OCI-LY3 (cell line): Measurements from ENCODE around the gene ALPG.
"Not testable (repeated sequence)": the region's sequence is repeated elsewhere in the genome, so short reads cannot be mapped to it uniquely, and the experiment has no call there.

ENCODE experiments used
- H2AFZ ChIP-seq: fragments of 200-600, 300-600 bp; shearing (Covaris generic); 2 replicates; pipeline ENCODE4 v1.6.0; 2014; ENCODE audit warnings: antibody characterized with exemption, low read depth, low read length
- H3K27ac ChIP-seq: fragments of 200-600, 300-600 bp; sonication (generic); 2 replicates; pipeline ENCODE4 v1.5.1; 2014; ENCODE audit warnings: mild to moderate bottlenecking, low read length, moderate library complexity, mixed read lengths
- H3K27me3 ChIP-seq: fragments of 200-600, 300-600 bp; sonication (generic); 2 replicates; pipeline ENCODE4 v1.6.1; 2014; ENCODE audit warnings: low read depth, low read length, mixed read lengths
- H3K36me3 ChIP-seq: fragments of 200-600, 300-600 bp; sonication (generic); replicated peaks from 2 replicates; pipeline ENCODE3; 2014; ENCODE audit warnings: low read depth, low read length, mixed read lengths
- H3K4me1 ChIP-seq: fragments of 300-600, 200-600 bp; sonication (generic); 2 replicates; pipeline ENCODE4 v1.6.1; 2014; ENCODE audit warnings: low read length, mixed read lengths
- H3K4me2 ChIP-seq: fragments of 200-600, 300-600 bp; sonication (generic); 2 replicates; pipeline ENCODE4 v1.6.1; 2014; ENCODE audit warnings: low read length, mixed read lengths
- H3K4me3 ChIP-seq: fragments of 300-600, 200-600 bp; sonication (generic); 2 replicates; pipeline ENCODE4 v1.5.1; 2014; ENCODE audit warnings: antibody characterized with exemption, mild to moderate bottlenecking, low read length, moderate library complexity
- H3K79me2 ChIP-seq: fragments of 300-600, 200-600 bp; shearing (Covaris generic); 2 replicates; pipeline ENCODE4 v1.6.1; 2014; ENCODE audit warnings: mild to moderate bottlenecking, low read length, mixed read lengths
- H3K9ac ChIP-seq: fragments of 300-600, 200-600 bp; shearing (Covaris generic); 2 replicates; pipeline ENCODE4 v1.6.0; 2014; ENCODE audit warnings: mild to moderate bottlenecking, low read length, moderate library complexity
- H3K9me3 ChIP-seq: fragments of 200-600, 300-600 bp; shearing (Covaris generic); 2 replicates; pipeline ENCODE4 v1.6.1; 2014; ENCODE audit warnings: low read length, mixed read lengths; ENCODE audit not compliant: insufficient read depth
- H4K20me1 ChIP-seq: fragments of 200-600, 300-600 bp; sonication (generic); 2 replicates; pipeline ENCODE4 v1.6.1; 2016; ENCODE audit warnings: low read length, mixed read lengths; ENCODE audit not compliant: insufficient read depth
- EZH2phosphoT487 ChIP-seq: fragments of 200-600 bp; shearing (Covaris generic); IDR thresholded peaks from 2 replicates; pipeline ENCODE4 v1.6.1; 2018; ENCODE audit warnings: antibody characterized with exemption, mixed run types, low read depth
- TF ChIP-seq, protein P1 (sequence below): fragments of 200-600, 300-600 bp; sonication (generic); IDR thresholded peaks from 2 replicates; pipeline ENCODE4 v1.5.1; 2014; ENCODE audit warnings: antibody characterized with exemption, low read length, low read depth

The ALPG gene

DNA sequence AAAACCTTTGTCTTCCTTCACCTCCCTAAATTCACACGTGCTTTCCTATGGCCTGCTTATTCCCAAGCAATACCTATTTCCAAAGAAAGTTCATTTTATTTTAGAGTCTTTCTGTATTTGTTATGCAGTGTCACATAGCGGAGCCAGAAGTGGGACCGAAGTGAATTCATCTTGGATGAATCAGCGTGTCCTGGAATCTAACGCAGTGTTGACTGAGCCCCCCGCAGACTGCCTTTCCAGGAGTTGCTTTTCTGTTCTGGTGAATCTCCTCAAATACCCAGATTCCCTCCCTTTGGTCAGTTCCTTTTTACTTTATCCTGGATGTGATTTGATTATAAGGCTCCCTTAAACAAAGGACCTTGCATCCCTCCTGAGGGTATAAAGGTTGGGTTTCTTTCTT, 17.3 kb upstream of the ALPG start:
- no peak overlapping the region for H3K9ac ChIP-seq

DNA sequence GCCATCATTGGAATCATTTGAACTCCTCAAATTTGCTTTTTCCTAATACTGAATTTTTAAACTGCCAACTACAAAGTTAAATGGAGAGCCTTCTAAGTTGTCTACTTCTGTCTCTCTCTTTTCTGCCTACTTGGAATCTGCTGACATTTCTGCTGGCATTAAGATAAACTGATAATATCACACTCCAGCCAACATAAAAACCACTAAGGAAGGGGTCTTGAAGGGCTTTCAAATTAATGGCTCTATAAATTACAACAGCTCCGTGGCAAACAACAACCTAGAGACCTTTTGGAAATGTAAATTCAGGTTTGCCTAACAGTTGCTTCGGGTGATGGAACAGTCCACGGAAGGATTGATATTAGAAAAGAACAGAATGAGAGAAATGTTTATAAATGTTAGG, 16.0 kb upstream of the ALPG start:
- Histone ChIP-seq H3K4me1 (0 out of 2 replicates have a peak, but pooled peaks cover 3% of the 10 kb centered on the region), H3K27ac (no peak overlapping the region), H2AFZ (no peak overlapping the region; the same call in 1 of the 2 replicates), H3K36me3 (no peaks in the 10 kb centered on the region), H3K4me3 (no peak overlapping the region), H3K27me3 (no peaks in the 10 kb centered on the region), H4K20me1 (no peaks in the 10 kb centered on the region), H3K4me2 (no peak overlapping the region), H3K79me2 (no peaks in the 10 kb centered on the region), H3K9me3 (no peaks in the 10 kb centered on the region), H3K9ac (no peak overlapping the region)
- TF ChIP-seq EZH2phosphoT487: no peak
- TF ChIP-seq, protein P1, sequence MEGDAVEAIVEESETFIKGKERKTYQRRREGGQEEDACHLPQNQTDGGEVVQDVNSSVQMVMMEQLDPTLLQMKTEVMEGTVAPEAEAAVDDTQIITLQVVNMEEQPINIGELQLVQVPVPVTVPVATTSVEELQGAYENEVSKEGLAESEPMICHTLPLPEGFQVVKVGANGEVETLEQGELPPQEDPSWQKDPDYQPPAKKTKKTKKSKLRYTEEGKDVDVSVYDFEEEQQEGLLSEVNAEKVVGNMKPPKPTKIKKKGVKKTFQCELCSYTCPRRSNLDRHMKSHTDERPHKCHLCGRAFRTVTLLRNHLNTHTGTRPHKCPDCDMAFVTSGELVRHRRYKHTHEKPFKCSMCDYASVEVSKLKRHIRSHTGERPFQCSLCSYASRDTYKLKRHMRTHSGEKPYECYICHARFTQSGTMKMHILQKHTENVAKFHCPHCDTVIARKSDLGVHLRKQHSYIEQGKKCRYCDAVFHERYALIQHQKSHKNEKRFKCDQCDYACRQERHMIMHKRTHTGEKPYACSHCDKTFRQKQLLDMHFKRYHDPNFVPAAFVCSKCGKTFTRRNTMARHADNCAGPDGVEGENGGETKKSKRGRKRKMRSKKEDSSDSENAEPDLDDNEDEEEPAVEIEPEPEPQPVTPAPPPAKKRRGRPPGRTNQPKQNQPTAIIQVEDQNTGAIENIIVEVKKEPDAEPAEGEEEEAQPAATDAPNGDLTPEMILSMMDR: no peak

More for the DNA sequence above, 17.3 kb upstream of the ALPG start:
- TF ChIP-seq, protein P1: no peak
- Histone ChIP-seq H2AFZ (no peak overlapping the region), H3K27ac (no peak overlapping the region), H3K27me3 (no peaks in the 10 kb centered on the region), H3K4me3 (no peak overlapping the region), H3K9me3 (no peaks in the 10 kb centered on the region), H3K36me3 (no peaks in the 10 kb centered on the region), H4K20me1 (no peaks in the 10 kb centered on the region), H3K79me2 (no peaks in the 10 kb centered on the region), H3K4me1 (no peaks in the 10 kb centered on the region), H3K4me2 (no peak overlapping the region)

DNA sequence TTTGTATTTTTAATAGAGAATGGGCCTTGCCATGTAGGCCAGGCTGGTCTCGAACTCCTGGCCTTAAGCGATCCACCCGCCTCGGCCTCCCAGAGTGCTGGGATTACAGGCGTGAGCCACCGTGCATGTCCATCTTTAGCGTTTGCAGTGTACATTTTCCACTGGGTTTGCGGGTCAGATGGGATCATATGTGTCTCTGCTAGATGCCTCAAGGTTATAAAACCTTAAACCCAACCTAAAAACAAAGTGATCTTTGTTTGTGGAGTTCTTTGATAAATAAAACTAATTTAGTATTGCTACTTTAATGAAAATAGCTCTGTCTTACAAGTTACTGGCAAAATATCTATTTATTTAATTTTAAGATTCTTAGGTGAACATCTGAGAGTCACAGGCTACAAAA, 13.1 kb upstream of the ALPG start:
- Histone ChIP-seq H3K4me2 (no peak overlapping the region), H3K79me2 (no peaks in the 10 kb centered on the region), H3K4me1 (0 out of 2 replicates have a peak, but pooled peaks cover 5% of the 10 kb centered on the region), H2AFZ (no peak overlapping the region), H3K4me3 (no peak overlapping the region), H3K27ac (no peak overlapping the region), H3K9ac (no peak overlapping the region), H4K20me1 (no peaks in the 10 kb centered on the region), H3K9me3 (no peaks in the 10 kb centered on the region), H3K36me3 (no peaks in the 10 kb centered on the region), H3K27me3 (no peaks in the 10 kb centered on the region)
- TF ChIP-seq, protein P1: no peak
- TF ChIP-seq EZH2phosphoT487: no peak

DNA sequence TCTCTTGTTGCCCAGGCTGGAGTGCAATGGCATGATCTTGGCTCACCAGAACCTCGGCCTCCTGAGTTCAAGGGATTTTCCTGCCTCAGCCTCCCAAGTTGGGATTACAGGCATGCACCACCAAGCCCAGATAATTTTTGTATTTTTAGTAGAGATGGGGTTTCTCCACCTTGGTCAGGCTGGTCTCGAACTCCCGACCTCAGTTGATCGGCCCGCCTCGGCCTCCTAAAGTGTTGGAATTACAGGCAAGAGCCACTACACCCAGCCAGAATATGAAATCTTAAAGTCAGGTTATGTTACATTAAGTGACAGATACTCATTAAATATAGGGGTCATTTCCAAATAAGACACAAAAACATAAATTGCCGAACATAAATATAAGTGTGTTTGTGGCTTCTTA, 12.2 kb upstream of the ALPG start:
- not testable (repeated sequence) for H3K4me3 ChIP-seq, H3K79me2 ChIP-seq, H3K36me3 ChIP-seq, H3K9ac ChIP-seq, H3K4me1 ChIP-seq, H3K27me3 ChIP-seq, H3K27ac ChIP-seq, H4K20me1 ChIP-seq, H3K4me2 ChIP-seq, H3K9me3 ChIP-seq, H2AFZ ChIP-seq

DNA sequence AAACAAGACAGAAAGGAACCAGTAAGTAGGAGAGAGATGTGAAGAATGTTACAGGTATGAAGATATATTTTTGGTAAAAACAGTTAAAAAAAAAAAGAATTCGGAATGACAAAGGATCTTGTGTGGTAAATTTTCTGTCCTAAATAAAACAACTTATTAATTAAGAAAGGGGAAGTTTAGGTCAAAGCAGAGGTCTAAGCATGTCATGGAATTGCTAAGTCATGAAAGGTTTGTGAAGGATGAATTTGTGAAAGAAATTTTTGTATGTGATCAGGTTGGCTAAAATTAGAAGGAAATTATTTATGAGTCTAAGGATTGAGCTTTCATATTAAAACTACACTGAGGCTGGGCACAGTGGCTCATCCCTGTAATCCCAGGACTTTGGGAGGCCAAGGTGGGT, 11.1 kb upstream of the ALPG start:
- Histone ChIP-seq H3K9me3 (no peaks in the 10 kb centered on the region), H3K4me1 (0 out of 2 replicates have a peak, but pooled peaks cover 5% of the 10 kb centered on the region), H3K27ac (no peak overlapping the region), H3K4me3 (no peak overlapping the region), H2AFZ (no peak overlapping the region), H3K27me3 (no peaks in the 10 kb centered on the region), H3K79me2 (no peaks in the 10 kb centered on the region), H3K4me2 (no peak overlapping the region), H4K20me1 (no peaks in the 10 kb centered on the region), H3K9ac (no peak overlapping the region), H3K36me3 (no peaks in the 10 kb centered on the region)
- TF ChIP-seq EZH2phosphoT487: no peak
- TF ChIP-seq, protein P1: no peak
